Activated CD4-positive, alpha-beta memory T cell treated with anti-CD3 and anti-CD28 coated beads, Interleukin-2, amount 10 ng/mL, durations not matched to agents 7 days and 5 days (primary cell): Measurements from ENCODE around the gene EXOSC7. TPM values are rescaled to one million over a fixed set of nuclear protein-coding genes. Genes with fewer than 3 reads are reported as not detected.

Experiments used
- CTCF ChIA-PET: fragments of 350-600 bp; sonication (Branson Sonifier 250); formaldehyde crosslinking; loops from one replicate; lab custom pipeline; 2021; ENCODE audit warnings: antibody characterized with exemption, inconsistent platforms; lab: Charles Lee
- POLR2A ChIA-PET: fragments of 350-600 bp; sonication (Branson Sonifier 250); formaldehyde crosslinking; loops from one replicate; lab custom pipeline; 2021; ENCODE audit warnings: antibody characterized with exemption; lab: Charles Lee
- DNase-seq: peaks from one replicate; pipeline ENCODE4 v3.0.0-alpha.2; 2020
- H3K27ac Mint-ChIP-seq: one replicate; pipeline ENCODE4 v1.8.0; 2021; ENCODE audit warnings: mild to moderate bottlenecking, mixed read lengths
- H3K27me3 Mint-ChIP-seq: one replicate; pipeline ENCODE4 v1.8.0; 2021; ENCODE audit warnings: mixed read lengths
- H3K36me3 Mint-ChIP-seq: one replicate; pipeline ENCODE4 v1.8.0; 2021; ENCODE audit warnings: low read depth, mixed read lengths
- H3K4me1 Mint-ChIP-seq: one replicate; pipeline ENCODE4 v1.8.0; 2021; ENCODE audit warnings: mixed read lengths
- H3K4me3 Mint-ChIP-seq: one replicate; pipeline ENCODE4 v1.8.0; 2021; ENCODE audit warnings: mild to moderate bottlenecking, mixed read lengths
- H3K9me3 Mint-ChIP-seq: one replicate; pipeline ENCODE4 v1.8.0; 2021; ENCODE audit warnings: mixed read lengths
- total RNA-seq, 2 experiments: library from RNA; stranded (reverse); gene quantifications; one replicate each; pipeline ENCODE4 v1.2.3, GENCODE V29; 2021

Gene EXOSC7
- total RNA-seq, 2 experiments from 2014 or later: 38.0 to 40.8 TPM

DNA sequence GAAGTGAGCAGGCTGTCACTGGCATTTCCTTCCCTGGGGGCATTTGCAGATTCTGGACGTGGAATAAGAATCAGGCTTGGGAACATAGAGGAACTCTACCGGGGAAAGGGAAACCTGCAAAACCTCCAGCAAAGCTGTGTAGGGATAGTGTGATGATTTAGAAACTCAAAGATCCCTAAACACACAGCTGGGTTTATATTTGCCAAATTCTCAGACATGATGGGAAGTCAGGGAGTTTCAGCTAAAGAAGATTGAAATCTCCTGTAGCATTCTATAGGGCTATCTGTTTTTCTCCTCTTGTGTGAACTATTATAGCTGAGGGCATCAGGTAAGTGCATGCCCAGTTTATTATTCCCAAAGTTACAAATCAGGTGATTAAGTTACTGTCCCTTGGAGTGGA lies 40.9 kb downstream of the EXOSC7 start:
- Mint-ChIP-seq H3K36me3 (peaks cover 21% of the 10 kb centered on the region), H3K4me3 (no peak overlapping the region), H3K9me3 (no peaks in the 10 kb centered on the region), H3K4me1 (peaks cover 28% of the 10 kb centered on the region), H3K27me3 (no peaks in the 10 kb centered on the region), H3K27ac (no peak overlapping the region)
- ChIA-PET POLR2A (no interaction called here), CTCF (interaction anchor here (1.2 kb wide), 1 partner anchor 25 kb away, joined by 3 read pairs; no protein-coding TSS in a partner anchor)
- DNase-seq: no peak

DNA sequence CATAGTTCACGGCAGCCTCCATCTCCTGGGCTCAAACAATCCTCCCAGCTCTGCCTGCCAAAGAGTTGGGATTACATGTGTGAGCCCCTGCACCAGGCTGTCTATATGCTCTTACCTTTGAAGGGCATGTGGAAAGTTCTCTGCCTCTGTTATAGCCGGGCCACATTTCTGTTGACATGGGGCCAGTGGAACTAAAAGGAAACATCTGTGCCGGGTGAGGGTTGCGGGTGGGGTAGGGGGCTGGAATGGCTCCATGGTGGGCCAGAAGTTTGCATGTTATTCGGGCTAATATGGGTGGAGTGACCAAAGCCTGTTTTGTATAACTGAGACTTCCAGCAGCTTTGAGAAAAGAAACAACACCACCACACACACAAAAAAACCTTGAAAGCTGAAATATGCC lies 41.8 kb downstream of the EXOSC7 start:
- Mint-ChIP-seq H3K27ac (no peak overlapping the region), H3K9me3 (no peaks in the 10 kb centered on the region), H3K27me3 (no peaks in the 10 kb centered on the region), H3K4me1 (peaks cover 19% of the 10 kb centered on the region), H3K36me3 (peaks cover 12% of the 10 kb centered on the region), H3K4me3 (no peak overlapping the region)
- CTCF ChIA-PET: interaction anchor here (1.2 kb wide), 1 partner anchor 24 kb away, joined by 3 read pairs; no protein-coding TSS in a partner anchor
- DNase-seq: no peak
- POLR2A ChIA-PET: no interaction called here

DNA sequence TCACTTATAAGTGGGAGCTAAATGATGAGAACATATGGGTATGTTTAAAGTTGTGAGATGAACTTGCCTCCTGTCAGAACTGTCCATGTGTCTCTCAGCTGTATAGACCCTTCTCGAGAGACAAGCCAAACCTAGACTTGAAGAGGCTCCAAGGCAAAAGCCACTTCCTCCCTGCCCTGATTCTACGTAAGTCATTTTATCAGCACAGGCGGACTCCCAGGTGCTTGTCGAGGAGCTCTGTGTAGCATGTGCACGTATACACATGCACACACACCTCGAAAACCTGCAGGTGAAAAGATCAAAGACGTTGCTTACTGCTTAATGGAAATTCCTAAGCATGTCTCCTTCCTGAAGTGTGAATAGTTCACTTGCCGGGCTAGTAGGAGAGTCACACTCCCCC lies 44.5 kb downstream of the EXOSC7 start:
- H3K36me3 Mint-ChIP-seq: peaks cover 4% of the 10 kb centered on the region
- ChIA-PET CTCF (interaction anchor here (0.9 to 1.4 kb wide), 3 partner anchors 9 to 15 kb away, joined by 3 to 6 read pairs (median 5); no protein-coding TSS in a partner anchor), POLR2A (interaction anchor here (0.6 to 1.5 kb wide), 2 partner anchors 9 to 15 kb away, joined by 3 to 11 read pairs; no protein-coding TSS in a partner anchor)
- peaks cover 17% of the 10 kb centered on the region for H3K4me1 Mint-ChIP-seq
- H3K27me3 Mint-ChIP-seq: peaks cover 4% of the 10 kb centered on the region
- H3K9me3 Mint-ChIP-seq: no peaks in the 10 kb centered on the region
- DNase-seq: no peak
- H3K27ac Mint-ChIP-seq: peak overlapping the region; percentile 17
- no peak overlapping the region for H3K4me3 Mint-ChIP-seq

DNA sequence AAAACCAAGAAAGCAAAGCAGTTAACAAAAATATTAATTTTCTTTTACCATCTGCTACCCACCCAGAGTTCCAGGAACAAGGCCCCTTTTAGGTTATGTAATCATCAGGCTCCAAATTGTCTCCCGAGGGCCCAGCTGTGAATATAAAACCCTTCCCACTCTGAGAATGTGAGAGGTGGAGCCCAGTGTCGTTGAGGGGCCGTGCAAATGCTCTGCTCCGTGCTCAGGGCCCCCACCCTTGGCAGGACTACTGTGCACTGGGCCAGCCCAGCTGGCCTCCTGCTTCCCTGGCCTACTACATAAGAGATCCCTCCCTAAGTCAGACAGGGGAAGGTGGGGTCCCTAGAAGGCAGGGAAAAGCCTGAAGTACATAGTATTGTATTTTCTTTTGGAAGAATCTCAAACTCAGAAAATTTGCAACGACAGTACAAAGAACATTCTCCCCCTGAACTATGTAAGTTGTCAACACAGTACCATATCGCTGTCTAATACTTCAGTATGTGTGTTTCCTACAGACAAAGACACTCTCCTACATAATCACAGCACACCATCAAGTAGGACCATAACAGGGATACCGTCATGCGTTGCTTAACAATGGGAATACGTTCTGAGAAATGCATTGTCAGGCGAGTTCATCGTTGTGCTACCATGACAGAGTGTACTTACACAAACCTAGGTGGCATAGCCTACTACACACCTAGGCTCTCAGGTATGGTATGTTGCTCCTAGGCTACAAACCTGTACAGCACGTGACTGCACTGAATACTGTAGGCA lies 45.7 kb downstream of the EXOSC7 start:
- peaks cover 8% of the 10 kb centered on the region for H3K27me3 Mint-ChIP-seq
- POLR2A ChIA-PET: interaction anchor here (1.5 kb wide), 1 partner anchor 10 kb away, joined by 11 read pairs; no protein-coding TSS in a partner anchor

GRCh38 chr3:45023675-45024074 lies 47.6 kb downstream of the EXOSC7 start:
- Mint-ChIP-seq H3K36me3 (no peaks in the 10 kb centered on the region), H3K27me3 (peaks cover 17% of the 10 kb centered on the region), H3K4me3 (no peak overlapping the region), H3K27ac (no peak overlapping the region), H3K4me1 (peaks cover 15% of the 10 kb centered on the region), H3K9me3 (no peaks in the 10 kb centered on the region)
- DNase-seq: no peak
- POLR2A ChIA-PET: no interaction called here
- CTCF ChIA-PET: no interaction called here

More for the DNA sequence above, 45.7 kb downstream of the EXOSC7 start:
- CTCF ChIA-PET: interaction anchor here (1.4 kb wide), 1 partner anchor 10 kb away, joined by 6 read pairs; no protein-coding TSS in a partner anchor
- no peak for DNase-seq
- Mint-ChIP-seq H3K27ac (no peak overlapping the region), H3K36me3 (no peaks in the 10 kb centered on the region), H3K9me3 (no peaks in the 10 kb centered on the region), H3K4me3 (no peak overlapping the region), H3K4me1 (peaks cover 17% of the 10 kb centered on the region)

DNA sequence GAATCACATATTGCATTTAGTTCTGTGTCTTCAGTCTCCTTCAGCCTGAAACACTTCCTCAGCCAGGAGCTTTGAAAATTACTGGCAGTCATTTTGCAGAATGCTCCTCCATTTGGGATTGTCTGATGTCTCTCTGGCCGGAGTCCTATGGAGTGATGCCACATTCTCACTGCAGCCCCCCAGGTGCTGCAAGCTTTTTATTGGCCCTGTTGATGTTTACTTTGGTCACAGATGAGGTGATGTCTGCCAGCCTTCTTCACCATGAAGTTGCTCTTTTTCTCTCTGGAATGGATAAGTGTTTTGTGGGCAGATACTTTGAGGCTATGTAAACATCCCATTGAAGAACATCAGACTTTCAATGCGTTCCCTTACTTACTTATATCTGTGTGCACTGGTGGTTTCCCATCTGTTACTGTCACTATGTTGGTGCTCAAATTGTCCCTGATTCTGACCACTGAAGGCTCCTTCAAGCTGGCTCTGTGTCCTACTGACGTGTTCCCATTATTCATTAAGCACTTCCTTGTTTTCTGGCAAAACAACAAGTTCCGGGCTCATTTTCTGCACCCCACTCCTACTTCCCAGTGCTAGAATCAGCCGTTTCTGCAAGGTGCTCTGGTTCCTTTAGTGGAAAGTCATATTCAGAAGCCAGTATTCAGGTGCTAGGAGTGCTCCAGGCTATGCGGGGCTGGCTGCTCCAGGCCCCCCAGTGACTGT lies 48.7 kb downstream of the EXOSC7 start:
- Mint-ChIP-seq H3K27ac (no peak overlapping the region), H3K9me3 (no peaks in the 10 kb centered on the region), H3K4me1 (peaks cover 12% of the 10 kb centered on the region), H3K4me3 (no peak overlapping the region), H3K36me3 (no peaks in the 10 kb centered on the region), H3K27me3 (peaks cover 17% of the 10 kb centered on the region)
- CTCF ChIA-PET: no interaction called here
- POLR2A ChIA-PET: no interaction called here
- no peak for DNase-seq

GRCh38 chr3:45026038-45026437 lies 50.0 kb downstream of the EXOSC7 start, which contains the start of gene CLEC3B:
Gene CLEC3B (plus strand): TSS chr3:45026303. CDS start chr3:45026363, 60 bp downstream.
- no peak for DNase-seq
- ChIA-PET POLR2A (no interaction called here), CTCF (no interaction called here)
- no peak within 1 kb of the TSS for H3K4me3 Mint-ChIP-seq
- H3K9me3 Mint-ChIP-seq: no peaks in the 10 kb centered on the region
- H3K27ac Mint-ChIP-seq: no peak within 1 kb of the TSS
- no peaks in the 10 kb centered on the region for H3K36me3 Mint-ChIP-seq
- peaks cover 2% of the 10 kb centered on the region for H3K4me1 Mint-ChIP-seq
- peaks cover 17% of the 10 kb centered on the region for H3K27me3 Mint-ChIP-seq

DNA sequence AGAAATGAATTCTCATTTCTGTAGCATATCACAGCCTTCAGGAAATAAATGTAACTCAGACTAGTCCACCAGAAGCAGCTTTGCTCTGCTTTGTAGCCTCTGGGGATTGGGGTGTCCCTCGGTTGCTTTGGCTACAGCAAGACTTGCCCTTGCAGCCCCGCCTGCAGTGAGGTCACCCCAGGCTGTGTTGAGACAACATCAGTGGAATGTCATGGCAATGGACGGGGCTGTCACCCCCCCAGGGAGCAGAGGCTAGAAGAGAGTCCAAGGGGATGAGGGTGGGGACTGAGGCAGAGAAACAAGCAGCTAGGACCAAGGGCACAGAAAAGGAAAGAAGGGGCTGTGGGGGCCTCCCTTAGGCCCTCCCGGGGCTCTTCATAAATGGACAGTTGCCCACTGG lies 50.9 kb downstream of the EXOSC7 start:
- no peaks in the 10 kb centered on the region for H3K36me3 Mint-ChIP-seq
- ChIA-PET POLR2A (no interaction called here), CTCF (no interaction called here)
- H3K27me3 Mint-ChIP-seq: peaks cover 19% of the 10 kb centered on the region
- no peaks in the 10 kb centered on the region for H3K4me1 Mint-ChIP-seq
- no peak overlapping the region for H3K4me3 Mint-ChIP-seq
- H3K9me3 Mint-ChIP-seq: no peaks in the 10 kb centered on the region
- DNase-seq: no peak
- no peak overlapping the region for H3K27ac Mint-ChIP-seq

DNA sequence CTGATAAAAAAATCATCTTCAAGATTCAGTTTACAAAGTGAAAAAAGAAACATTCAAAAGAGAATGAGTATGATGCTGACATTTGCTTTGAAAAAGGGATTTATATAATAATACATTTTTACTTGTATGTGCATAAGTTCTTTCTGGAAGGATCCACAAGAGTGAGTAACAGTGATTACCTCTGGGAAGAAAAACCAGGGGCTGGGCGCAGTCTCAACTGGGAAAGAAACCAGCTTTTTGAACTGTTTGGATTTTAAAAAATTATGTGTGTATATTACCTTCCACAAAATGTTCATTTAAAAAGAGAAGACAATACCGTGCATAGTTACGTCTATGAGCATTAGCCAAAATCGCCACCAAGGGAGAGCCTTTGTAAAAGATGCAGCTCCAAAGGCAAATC lies 51.4 kb downstream of the EXOSC7 start:
- Mint-ChIP-seq H3K36me3 (no peaks in the 10 kb centered on the region), H3K4me3 (no peak overlapping the region), H3K27me3 (peaks cover 22% of the 10 kb centered on the region), H3K27ac (no peak overlapping the region), H3K9me3 (no peaks in the 10 kb centered on the region), H3K4me1 (no peaks in the 10 kb centered on the region)
- ChIA-PET CTCF (no interaction called here), POLR2A (no interaction called here)
- DNase-seq: no peak

GRCh38 chr3:45029216-45029615 lies 53.2 kb downstream of the EXOSC7 start:
- DNase-seq: no peak
- Mint-ChIP-seq H3K36me3 (no peaks in the 10 kb centered on the region), H3K4me1 (peaks cover 6% of the 10 kb centered on the region), H3K27me3 (peaks cover 28% of the 10 kb centered on the region), H3K9me3 (no peaks in the 10 kb centered on the region), H3K4me3 (no peak overlapping the region), H3K27ac (no peak overlapping the region)
- POLR2A ChIA-PET: no interaction called here
- CTCF ChIA-PET: interaction anchor here (1.0 to 1.3 kb wide), 2 partner anchors 8 to 9 kb away, joined by 3 read pairs; no protein-coding TSS in a partner anchor

GRCh38 chr3:45029661-45030060 lies 53.6 kb downstream of the EXOSC7 start:
- no peaks in the 10 kb centered on the region for H3K9me3 Mint-ChIP-seq
- CTCF ChIA-PET: interaction anchor here (1.0 to 1.3 kb wide), 2 partner anchors 8 to 9 kb away, joined by 3 read pairs; no protein-coding TSS in a partner anchor
- peaks cover 11% of the 10 kb centered on the region for H3K4me1 Mint-ChIP-seq
- no peaks in the 10 kb centered on the region for H3K36me3 Mint-ChIP-seq
- H3K27ac Mint-ChIP-seq: no peak overlapping the region
- DNase-seq: no peak
- peaks cover 32% of the 10 kb centered on the region for H3K27me3 Mint-ChIP-seq
- POLR2A ChIA-PET: no interaction called here
- no peak overlapping the region for H3K4me3 Mint-ChIP-seq

GRCh38 chr3:45031531-45031930 lies 55.5 kb downstream of the EXOSC7 start:
- Mint-ChIP-seq H3K27ac (no peak overlapping the region), H3K4me3 (no peak overlapping the region), H3K9me3 (no peaks in the 10 kb centered on the region), H3K36me3 (no peaks in the 10 kb centered on the region), H3K4me1 (peaks cover 28% of the 10 kb centered on the region), H3K27me3 (peaks cover 39% of the 10 kb centered on the region)
- DNase-seq: no peak
- ChIA-PET POLR2A (no interaction called here), CTCF (interaction anchor here (0.5 to 2.0 kb wide), 2 partner anchors 10 to 314 kb away, joined by 3 to 6 read pairs; no protein-coding TSS in a partner anchor)

DNA sequence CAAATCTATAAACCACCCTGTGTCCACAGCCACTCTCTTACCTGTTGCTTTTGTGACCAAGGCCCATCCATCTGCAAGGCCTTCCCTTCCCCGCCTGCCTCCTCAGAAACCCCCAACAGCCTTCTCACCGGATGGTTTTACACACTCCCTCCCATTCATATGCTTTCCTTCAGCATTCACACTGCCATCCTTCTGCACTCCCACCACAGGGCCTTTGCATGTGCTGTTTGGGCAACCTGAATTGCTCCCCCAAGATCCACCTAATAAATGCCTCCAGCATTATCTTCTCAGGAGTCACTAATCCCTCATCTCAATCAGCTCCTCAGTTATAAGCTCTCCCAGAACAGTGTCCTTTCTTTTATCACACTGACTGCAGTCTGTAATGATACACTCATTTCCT lies 56.1 kb downstream of the EXOSC7 start:
- Mint-ChIP-seq H3K4me1 (peaks cover 30% of the 10 kb centered on the region), H3K4me3 (no peak overlapping the region), H3K27ac (no peak overlapping the region), H3K27me3 (peaks cover 41% of the 10 kb centered on the region), H3K36me3 (no peaks in the 10 kb centered on the region), H3K9me3 (no peaks in the 10 kb centered on the region)
- DNase-seq: no peak
- POLR2A ChIA-PET: no interaction called here
- CTCF ChIA-PET: interaction anchor here (0.5 to 2.0 kb wide), 2 partner anchors 9 to 315 kb away, joined by 3 to 6 read pairs; no protein-coding TSS in a partner anchor
